HFF-Myc (cell line): ENCODE measurements around the gene GTF3C4.

Experiments
- DNase-seq: peaks from one replicate; pipeline ENCODE4 v3.0.0-alpha.2; 2011; ENCODE audit warnings: low read depth; ENCODE audit errors: extremely low read depth
- H3K4me3 ChIP-seq: replicated peaks from 2 replicates; pipeline ENCODE4 v1.5.1; 2011; ENCODE audit warnings: low read depth, mild to moderate bottlenecking, control low read depth, low read length
- CTCF ChIP-seq: IDR thresholded peaks from 2 replicates; pipeline ENCODE4 v1.5.1; 2012; ENCODE audit warnings: mild to moderate bottlenecking, low read depth, low read length, control low read depth; ENCODE audit errors: missing control alignments

The GTF3C4 gene

GRCh38 chr9:132690696-132691095, 20.4 kb downstream of the GTF3C4 start:
- no peak for DNase-seq
- H3K4me3 ChIP-seq, result no peak overlapping the region
- no peak for TF ChIP-seq CTCF

- TF ChIP-seq CTCF, result peak; percentile 19
- no peak for DNase-seq
- no peak overlapping the region for H3K4me3 ChIP-seq
These were observed 23.9 kb downstream of the GTF3C4 start for GRCh38 chr9:132694144-132694543.

- DNase-seq, result no peak
These were observed 27.0 kb downstream of the GTF3C4 start for GRCh38 chr9:132697230-132697629.

GRCh38 chr9:132698989-132699388, 28.7 kb downstream of the GTF3C4 start:
- no peak for TF ChIP-seq CTCF
- DNase-seq, result no peak
- H3K4me3 ChIP-seq, result no peak overlapping the region

More at GRCh38 chr9:132697230-132697629, 27.0 kb downstream of the GTF3C4 start:
- no peak for TF ChIP-seq CTCF
- no peak overlapping the region for H3K4me3 ChIP-seq

- TF ChIP-seq CTCF, result no peak
- DNase-seq, result peak; percentile 9
- H3K4me3 ChIP-seq, result no peak overlapping the region
These were observed 29.7 kb downstream of the GTF3C4 start for GRCh38 chr9:132699956-132700355.

- no peak for TF ChIP-seq CTCF
- no peak overlapping the region for H3K4me3 ChIP-seq
- DNase-seq, result no peak
These were observed 32.0 kb downstream of the GTF3C4 start for GRCh38 chr9:132702254-132702653.

GRCh38 chr9:132703336-132703735, 33.1 kb downstream of the GTF3C4 start:
- no peak for TF ChIP-seq CTCF
- H3K4me3 ChIP-seq, result no peak overlapping the region
- DNase-seq, result no peak
